ENCODE measurements around the gene GREM1. TPM values are rescaled to one million over a fixed set of nuclear protein-coding genes. Genes with fewer than 3 reads are reported as not detected.

The GREM1 gene
- total RNA-seq, 1 donor: under 0.01 TPM

GRCh38 chr15:32694222-32694983, 23.4 kb upstream of the GREM1 start:
- no peak for DNase-seq (ENCODE audit: low read depth in 2 of 3, low spot score in 2 of 3)

- DNase-seq (ENCODE audit: low read depth in 2 of 3, low spot score in 2 of 3): no peak
Measured at GRCh38 chr15:32698773-32699390, 18.9 kb upstream of the GREM1 start.

DNA sequence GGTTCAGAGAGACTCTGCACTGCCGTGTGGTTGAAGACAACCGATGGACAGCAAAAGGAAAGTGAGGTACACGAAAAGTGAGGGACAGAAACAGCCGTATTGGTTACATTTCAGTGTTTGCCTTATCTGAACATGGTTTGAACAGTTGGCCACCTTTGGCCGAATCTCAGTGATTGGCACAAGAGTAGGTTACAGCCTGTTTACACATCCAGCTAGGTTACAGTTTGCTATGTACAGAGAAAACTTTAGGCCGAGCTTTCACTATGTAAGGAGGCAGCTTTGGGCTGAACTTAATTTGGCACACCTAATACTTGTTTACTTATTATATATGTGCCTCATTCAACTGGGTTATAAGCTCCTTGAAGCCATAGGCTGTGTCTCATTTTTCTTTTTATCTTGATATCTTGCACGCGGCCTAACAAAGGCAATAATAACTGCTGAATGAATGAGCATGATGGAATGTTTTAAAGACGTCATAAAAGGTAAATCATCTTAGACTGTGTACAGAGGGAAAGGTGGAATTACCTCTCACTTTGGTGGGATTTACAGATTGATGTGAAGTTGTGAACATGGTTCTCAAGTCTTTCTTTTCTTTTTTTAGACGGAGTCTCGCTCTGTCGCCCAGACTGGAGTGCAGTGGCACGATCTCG, 17.2 kb upstream of the GREM1 start:
- no peak for DNase-seq (ENCODE audit: low read depth in 2 of 3, low spot score in 2 of 3)

DNA sequence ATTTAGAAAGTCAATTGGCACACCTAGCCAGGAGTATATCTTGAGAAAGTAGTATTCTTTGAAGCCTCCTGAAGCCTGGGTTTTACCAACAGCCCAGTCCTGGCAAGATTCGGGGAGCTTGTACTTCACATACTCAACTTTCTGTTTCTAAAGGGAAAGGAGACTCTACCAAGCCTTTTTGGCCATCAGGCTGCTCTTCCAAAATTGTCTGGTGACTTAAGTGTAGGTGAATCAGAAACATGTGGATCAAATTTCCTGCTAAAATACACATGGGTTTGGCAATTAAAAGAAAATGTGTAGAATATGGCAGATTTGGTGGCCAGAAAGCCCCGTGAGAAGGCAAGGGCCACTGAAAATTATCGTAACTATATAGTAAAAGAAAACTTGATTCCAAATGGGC, 15.9 kb upstream of the GREM1 start:
- DNase-seq (ENCODE audit: low read depth in 2 of 3, low spot score in 2 of 3): no peak

DNA sequence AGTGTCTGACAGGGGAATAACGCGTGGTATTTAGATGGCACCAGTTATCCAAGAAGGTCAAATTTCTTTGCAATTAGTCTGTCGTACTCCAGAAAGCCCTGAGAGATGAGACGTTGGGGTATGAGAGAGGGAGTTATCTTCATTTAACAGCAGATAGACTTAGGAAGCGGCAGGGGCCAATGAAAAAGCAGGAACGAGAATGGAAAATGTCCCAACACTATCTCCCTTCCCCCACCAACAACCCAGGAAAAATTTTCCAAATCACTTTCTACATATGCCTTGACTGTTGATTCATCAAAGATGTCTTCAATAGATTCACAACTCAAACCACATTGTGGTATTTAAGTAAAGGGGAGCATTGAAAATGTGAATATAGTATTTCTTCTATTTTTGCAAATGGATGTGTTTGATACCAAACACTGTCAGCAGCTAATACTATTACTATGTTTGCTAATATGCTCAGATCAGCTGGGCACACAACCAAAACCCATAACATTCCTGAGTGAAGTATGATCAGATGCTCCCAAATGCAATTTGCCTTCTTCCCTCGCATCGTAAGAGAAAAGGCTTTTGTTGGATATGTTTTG, 13.3 kb upstream of the GREM1 start:
- DNase-seq (ENCODE audit: low read depth in 2 of 3, low spot score in 2 of 3): no peak

- no peak for DNase-seq (ENCODE audit: low read depth in 2 of 3, low spot score in 2 of 3)
Measured at GRCh38 chr15:32705446-32705845, 12.4 kb upstream of the GREM1 start.

DNA sequence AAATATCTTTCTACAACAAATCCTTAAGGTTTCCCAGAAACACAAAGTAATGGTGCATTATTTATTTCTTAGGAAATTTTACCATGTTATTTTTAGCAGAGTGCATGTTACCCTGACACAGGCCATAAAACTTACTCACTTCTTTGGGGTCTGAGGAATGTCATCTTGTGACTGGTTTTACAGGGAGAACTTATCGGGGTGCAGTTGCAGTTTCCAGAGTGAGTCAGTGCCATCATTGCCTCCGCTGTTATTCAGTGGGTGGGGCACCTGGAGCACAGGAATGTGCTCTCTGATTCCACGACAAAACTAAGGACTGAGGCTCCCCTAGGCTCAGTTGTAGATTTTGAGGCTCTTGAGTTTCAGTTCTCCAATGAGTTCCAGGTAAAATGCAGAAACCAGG, 11.1 kb upstream of the GREM1 start:
- no peak for DNase-seq (ENCODE audit: low read depth in 2 of 3, low spot score in 2 of 3)

GRCh38 chr15:32707436-32707835, 10.4 kb upstream of the GREM1 start:
- no peak for DNase-seq (ENCODE audit: low read depth in 2 of 3, low spot score in 2 of 3)

DNA sequence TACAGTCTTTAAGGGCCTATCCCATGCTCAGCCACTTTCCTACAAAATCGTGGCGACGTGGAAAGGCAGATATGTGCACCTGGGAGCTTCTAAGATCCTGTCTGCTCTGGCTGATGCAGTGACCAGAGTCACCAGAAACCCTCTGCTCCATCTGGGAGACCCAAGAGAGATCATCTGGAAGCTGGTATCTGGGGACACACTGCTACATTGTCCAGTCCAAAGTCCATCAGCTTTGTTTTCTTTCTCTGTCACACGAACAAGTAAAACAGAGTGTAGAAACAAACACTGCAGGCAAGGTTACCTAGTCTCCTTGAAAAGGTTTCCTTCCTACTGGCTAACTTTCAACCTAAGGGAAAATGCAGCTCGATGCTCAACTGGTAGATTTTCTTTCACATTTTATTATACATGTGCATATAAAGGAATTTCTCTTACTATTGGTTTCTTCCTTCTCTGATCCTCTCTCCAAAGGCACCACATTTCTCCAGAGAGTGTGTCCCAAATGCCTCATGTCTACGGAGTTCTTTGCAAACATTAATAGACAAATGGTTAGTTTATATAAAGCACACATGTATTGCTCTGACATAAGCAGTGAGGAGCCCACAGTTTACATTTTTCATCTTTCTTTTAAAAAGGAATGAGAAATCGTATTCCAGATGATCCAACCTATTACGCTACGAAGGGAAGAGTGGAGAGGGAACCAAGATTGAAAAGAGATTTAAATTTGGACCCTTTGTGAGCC, 8.3 kb upstream of the GREM1 start:
- no peak for DNase-seq (ENCODE audit: low read depth in 2 of 3, low spot score in 2 of 3)

GRCh38 chr15:32715276-32715675, 2.5 kb upstream of the GREM1 start:
- no peak for DNase-seq (ENCODE audit: low read depth in 2 of 3, low spot score in 2 of 3)

DNA sequence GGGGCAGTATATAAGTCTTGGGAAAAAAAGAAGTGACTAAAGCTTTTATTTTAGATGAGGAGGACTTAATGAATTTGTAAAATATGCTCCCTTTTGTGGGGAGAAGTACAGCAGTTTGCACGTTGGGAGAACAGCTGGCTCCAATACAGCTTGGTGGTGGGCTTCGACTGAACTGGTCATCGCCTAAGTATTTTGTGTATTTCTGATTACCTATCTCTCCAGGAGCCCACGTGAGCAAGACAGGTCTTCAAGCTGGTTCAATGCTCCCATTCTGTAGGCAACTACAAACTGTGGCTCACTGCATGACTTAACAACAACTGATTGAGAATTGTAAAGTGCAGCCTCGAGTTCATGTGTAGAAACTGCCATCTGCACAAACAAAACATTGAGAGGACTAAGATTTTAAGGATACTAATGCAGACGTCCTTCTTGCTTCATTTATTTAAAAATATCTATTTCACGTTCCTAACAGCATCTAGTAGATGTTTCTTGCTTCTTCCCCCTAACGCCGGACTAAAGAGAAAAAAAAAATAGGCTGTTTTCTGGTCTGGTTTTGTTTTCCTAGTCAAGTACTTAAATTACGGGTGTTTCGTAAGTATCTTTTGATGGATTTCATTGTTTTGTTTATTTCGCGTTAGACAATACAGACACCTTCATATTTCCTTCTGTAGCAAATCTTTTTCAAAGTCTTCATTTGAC, 1.4 kb upstream of the GREM1 start:
- no peak for DNase-seq (ENCODE audit: low read depth in 2 of 3, low spot score in 2 of 3)

DNA sequence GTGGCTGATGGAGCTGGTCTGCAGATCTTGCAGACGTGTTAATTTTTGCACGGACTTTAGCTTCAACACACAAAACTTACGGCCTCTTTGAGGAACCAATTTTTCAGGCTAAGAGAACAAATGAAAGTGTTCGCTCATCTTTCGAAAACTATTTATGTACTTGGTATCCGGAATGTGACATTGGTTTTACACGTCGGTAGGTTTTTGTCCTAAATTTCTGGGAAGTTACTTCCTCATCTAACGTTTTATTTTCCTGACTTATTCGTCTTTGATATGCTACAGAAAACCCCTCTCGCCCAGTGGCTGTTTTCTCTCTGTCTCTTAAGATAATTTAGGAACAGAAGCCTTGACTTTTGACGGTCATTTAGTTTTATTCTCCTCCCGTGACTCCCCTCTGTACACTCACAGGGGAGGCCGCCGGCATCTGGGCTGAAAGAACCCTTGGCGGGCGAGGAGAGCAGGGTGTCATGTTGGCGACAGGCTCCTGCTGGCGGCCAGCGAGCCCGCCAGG, 834 bp upstream of the GREM1 start:
- peak in 1 of 3 donors; percentile 51 for DNase-seq (ENCODE audit: low read depth in 2 of 3, low spot score in 2 of 3)

GRCh38 chr15:32718227-32718820, 520 bp downstream of the GREM1 start:
- no peak for DNase-seq (ENCODE audit: low read depth in 2 of 3, low spot score in 2 of 3)

DNA sequence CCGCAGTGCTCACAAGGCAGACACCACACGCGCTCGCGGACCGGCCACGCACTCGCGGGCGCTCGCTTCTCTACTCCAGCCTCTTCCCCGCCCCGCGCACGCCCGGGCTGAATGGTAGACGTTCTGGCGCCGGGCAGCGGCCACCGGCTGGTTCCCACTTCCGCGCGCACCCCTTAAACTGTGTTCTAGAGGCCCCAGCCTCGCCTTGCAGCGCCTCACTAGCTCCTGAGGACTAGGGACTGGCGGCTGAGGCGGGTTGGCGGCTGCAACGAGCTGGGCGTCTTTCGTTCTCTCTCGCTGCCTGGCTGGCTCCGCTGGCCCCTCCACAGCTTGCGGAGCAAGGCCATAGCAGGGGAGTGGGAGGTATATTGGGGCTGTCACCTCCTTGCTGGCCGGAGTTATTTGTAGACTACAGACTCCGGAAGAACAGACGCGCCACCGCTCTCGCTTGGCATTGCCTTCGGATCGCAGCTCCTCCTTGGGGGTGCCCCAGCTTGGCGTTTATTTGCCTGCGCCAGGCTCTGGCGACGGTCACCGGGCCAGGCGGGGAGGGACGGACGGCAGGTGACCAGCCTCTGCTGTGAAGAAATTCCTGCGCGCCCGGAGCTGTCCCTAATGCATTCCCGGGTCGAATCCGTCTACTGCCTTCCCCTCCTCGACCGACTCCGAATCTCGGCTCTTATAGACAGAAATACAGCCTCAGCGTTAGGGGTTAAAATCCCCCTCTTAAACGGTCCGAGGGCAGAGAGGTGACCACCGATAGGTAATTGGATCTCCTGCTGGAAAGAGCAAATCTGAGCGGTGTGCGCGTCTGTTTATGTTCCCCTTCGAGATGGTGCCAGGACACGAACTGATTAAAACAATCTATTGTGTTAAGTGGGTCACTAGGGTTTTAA, 1.3 kb downstream of the GREM1 start:
- DNase-seq (ENCODE audit: low read depth in 2 of 3, low spot score in 2 of 3): peak in 1 of 3 donors; percentile 58

- no peak for DNase-seq (ENCODE audit: low read depth in 2 of 3, low spot score in 2 of 3)
Measured at GRCh38 chr15:32721596-32721995, 3.8 kb downstream of the GREM1 start.

GRCh38 chr15:32722136-32722535, 4.3 kb downstream of the GREM1 start:
- no peak for DNase-seq (ENCODE audit: low read depth in 2 of 3, low spot score in 2 of 3)

DNA sequence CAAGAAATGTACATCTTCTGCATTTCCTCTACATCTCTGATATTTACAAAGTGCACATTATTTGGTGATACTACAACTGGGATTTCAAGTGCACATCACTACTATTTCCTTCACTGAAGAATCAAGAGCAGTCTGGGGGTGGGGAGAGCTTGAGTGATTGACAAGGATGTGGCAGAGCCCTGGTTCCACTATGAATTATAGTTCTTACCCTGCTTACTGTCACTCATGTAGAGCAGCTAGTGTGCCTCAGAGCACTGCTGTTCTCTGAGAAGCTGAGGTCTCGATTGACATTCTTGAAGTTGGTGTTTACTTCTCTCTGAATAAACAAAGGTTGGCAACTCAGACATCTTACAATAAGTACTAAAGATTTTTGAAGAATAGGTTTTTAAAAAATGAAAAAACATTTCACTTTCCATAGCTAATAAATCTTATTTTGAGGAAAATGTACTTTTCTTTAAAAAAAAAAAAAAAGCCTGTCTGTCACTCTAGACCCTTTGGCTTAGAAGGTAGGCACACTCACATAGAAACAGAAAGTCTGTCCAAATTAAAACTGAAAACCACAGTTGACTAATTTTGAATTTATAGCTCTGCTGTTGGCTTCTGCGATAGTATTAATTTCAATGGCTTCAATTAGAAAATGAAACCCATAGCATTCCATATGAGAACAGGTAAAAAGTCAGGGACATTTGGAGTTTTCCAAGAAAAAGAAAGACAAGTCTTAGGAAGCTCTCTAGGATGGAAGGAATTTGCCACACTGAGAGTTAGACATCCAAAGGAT, 5.6 kb downstream of the GREM1 start:
- DNase-seq (ENCODE audit: low read depth in 2 of 3, low spot score in 2 of 3): no peak
